Adrenal gland (tissue), 5 donors: Measurements from ENCODE around the gene TBC1D25.
"Not testable (repeated sequence)": the region's sequence is repeated elsewhere in the genome, so short reads cannot be mapped to it uniquely, and the experiment has no call there.

Experiments used
- CTCF ChIP-seq, 6 experiments: fragments of 450-650 bp in 4 of 6; fragments of 200-600 bp in 2 of 6; sonication (generic) in 1 of 6; IDR thresholded peaks; 1 replicate in 5 of 6; 2 replicates in 1 of 6; pipeline versions ENCODE4 v1.5.1 to v1.8.0; 2016 to 2021; ENCODE audit warnings: antibody characterized with exemption in 6 of 6, mild to moderate bottlenecking in 2 of 6, moderate library complexity in 1 of 6
- POLR2A ChIP-seq, 2 donors: fragments of 450-650 bp; IDR thresholded peaks; one replicate each; pipeline ENCODE4 v1.6.1; 2017; ENCODE audit warnings: antibody characterized with exemption in 2 of 2, mild to moderate bottlenecking in 2 of 2, moderate library complexity in 1 of 2
- donor health status: DM: no; HTN: no; CAD: no.

- TF ChIP-seq CTCF, POLR2A (IDR thresholded peaks at IDR 0.05): not testable (repeated sequence)
Observed at GRCh38 chrX:48519481-48519880, 20.0 kb upstream of the TBC1D25 start.
